ENCODE results near the gene JOSD1.

- no peak for TF ChIP-seq CTCF (IDR thresholded peaks at IDR 0.05 in 4 of 5, conservative IDR thresholded peaks at IDR 0.05 in 1 of 5)
- TF ChIP-seq POLR2A (IDR thresholded peaks at IDR 0.05) = no peak
Observed at GRCh38 chr22:38684895-38685294, 15.8 kb downstream of the JOSD1 start.
